HG03103 (cell line): Measurements from ENCODE around the gene HSH2D.
"Not testable (repeated sequence)": the region's sequence is repeated elsewhere in the genome, so short reads cannot be mapped to it uniquely, and the experiment has no call there.

ENCODE experiments used
- ATAC-seq: cut with Tn5 transposase; IDR thresholded peaks from one replicate; pipeline ENCODE4 v1.9.1; 2021; ENCODE audit warnings: low read depth; ENCODE audit not compliant: unreplicated experiment

The HSH2D gene, protein sequence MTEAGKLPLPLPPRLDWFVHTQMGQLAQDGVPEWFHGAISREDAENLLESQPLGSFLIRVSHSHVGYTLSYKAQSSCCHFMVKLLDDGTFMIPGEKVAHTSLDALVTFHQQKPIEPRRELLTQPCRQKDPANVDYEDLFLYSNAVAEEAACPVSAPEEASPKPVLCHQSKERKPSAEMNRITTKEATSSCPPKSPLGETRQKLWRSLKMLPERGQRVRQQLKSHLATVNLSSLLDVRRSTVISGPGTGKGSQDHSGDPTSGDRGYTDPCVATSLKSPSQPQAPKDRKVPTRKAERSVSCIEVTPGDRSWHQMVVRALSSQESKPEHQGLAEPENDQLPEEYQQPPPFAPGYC

DNA sequence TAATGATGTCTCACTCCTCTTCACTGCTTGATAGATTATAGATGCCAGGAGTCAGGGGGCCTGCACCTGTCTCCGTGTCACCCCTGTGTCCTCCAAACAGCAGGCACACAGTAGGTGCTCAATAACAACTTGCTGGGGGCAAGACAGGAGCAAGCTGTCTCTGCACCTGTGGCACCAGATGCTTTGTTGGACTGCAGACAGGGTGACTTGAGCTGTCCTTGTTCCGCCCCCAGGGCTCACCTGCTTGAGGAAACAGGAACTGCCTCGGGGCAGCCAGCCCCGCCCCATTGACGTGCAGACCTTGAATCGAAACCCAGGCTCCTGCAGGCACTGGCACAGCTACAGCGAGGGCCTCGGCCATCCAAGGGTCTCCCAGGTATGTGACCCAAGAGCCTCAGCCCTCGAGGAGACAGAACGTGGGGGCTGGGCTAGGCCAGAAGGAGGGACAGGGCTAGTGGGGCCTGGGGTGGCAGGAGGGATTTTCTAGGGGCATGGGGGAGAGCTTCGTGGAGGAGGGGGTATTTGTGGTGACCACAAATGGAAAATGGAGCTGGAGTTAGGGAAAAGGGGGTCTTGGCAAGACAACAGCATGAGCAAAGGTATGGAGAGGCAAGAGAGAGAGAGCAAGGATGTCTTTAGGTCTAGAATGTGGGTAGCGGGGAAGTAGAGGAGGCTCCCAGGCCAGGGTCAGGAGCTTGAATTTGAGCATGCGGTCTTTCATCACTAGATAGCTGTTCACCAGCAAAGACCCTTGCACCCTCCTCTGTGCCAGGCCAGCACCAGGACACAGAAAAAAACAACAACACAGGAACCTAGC, at the start of gene HSH2D:
TSS of gene HSH2D (plus strand) at position 287 of the 817 bp plus-strand sequence. CDS start 5,066 bp downstream, outside the sequence.
- ATAC-seq, result peak; percentile 67

DNA sequence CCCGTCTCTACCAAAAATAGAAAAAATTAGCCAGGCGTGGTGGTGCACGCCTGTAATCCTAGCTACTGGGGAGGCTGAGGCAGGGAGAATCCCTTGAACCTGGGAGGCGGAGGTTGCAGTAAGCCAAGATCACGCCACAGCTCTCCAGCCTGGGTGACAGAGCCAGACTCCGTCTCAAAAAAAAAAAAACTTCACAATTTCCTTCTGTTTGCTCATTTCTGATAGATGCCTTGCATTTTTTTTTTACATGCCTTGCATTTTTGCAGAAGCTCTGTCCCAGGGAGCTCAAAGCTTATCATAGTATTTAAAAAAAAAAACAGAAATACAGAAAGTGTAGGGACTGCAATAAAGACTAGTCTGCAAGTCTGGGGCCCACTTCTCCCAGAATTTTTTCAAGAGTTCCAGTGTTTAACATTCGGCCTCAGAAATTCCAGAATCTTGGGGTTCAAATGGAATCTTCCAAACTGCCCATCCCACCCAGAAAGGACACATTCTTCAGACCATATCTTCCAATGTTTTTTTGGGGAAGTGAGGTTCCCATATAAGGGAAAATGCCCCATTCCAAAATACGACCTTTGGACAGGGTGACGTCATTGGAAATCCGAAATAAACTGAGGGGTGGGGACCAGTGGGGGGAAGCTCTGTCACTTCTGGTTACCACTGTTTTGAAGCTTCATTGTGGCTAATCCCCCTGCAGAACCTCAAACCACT, 49.0 kb upstream of the HSH2D start:
- ATAC-seq, result no peak

DNA sequence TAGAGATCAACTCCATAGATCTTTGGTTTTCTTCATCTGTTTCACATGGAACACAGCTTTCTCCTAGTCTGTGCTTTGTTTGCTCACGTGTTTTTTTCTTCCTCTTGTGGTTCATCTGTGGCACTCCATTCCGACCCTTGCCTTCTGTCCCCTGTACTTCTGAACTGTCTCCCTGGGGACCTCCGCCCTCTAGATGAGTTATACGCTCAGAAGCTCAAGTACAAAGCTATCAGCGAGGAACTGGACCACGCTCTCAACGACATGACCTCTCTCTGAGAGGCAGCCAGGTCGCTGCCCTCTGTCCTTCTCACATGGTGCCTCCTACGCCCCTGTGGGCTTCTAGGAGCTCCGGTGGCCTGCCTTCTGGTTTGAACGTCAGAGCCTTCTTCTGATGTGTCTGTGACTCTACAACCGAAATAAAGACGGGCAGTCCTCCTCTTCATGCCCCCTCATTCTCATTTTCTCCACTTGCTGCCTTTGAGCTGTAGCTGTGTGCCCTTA, 48.4 kb upstream of the HSH2D start:
- no peak for ATAC-seq

DNA sequence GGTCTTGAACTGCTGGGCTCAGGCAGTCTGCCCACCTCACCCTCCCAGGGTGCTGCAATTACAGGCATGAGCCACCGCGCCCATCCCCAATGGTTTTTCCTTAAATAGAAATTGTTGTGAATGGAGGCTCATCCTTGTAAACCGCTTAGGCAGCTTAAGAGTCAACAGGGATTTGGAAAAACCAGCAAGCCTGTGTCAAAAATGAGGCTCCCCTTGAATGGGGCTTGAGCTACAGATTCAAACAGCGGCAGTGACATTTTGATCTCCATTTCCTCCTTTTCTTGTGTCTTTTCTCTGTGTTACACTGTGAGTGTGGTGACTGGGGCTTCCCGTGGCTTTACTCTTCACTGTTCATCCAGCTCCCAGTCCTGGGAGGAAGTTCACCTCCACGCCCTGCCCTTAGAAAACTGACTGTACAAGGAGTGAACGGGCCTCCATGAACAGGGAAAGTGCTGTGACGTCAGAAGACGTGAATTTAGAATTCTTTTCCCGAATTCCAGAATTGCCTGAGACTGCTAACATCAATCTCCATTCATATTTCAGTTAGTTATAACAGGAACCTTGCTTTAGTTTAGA, 47.1 kb upstream of the HSH2D start:
- no peak for ATAC-seq

DNA sequence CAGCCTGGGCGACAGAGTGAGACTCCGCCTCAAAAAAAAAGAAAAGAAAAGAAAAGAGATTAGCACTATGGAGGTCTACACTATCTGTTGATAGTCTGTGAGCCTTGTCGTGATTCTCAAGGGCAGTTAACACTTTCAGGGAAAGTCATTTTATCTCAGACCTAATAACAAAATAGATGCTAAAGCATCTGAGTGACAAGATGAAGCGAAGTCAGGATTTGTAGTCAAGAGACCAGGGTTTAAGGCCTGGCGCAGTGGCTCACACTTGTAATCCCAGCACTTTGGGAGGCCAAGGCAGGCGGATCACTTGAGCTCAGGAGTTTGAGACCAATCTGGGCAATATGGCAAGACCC, 45.1 kb upstream of the HSH2D start:
- ATAC-seq, result no peak

DNA sequence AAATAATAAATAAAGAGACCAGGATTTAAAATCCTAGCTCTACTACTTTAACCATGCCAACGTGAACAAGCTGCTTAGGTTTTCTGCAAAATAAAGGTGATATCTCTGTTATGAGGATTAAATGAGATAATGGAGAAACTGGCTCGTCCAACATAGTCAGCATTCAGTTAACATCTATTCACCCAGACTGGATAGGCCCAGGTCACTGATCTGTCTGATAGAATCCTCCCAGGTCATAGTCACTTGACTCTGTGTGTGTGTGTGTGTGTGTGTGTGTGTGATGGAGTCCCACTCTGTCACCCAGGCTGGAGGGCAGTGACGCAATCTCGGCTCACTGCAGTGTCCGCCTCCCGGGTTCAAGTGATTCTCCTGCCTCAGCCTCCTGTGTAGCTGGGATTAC, 44.7 kb upstream of the HSH2D start:
- no peak for ATAC-seq

DNA sequence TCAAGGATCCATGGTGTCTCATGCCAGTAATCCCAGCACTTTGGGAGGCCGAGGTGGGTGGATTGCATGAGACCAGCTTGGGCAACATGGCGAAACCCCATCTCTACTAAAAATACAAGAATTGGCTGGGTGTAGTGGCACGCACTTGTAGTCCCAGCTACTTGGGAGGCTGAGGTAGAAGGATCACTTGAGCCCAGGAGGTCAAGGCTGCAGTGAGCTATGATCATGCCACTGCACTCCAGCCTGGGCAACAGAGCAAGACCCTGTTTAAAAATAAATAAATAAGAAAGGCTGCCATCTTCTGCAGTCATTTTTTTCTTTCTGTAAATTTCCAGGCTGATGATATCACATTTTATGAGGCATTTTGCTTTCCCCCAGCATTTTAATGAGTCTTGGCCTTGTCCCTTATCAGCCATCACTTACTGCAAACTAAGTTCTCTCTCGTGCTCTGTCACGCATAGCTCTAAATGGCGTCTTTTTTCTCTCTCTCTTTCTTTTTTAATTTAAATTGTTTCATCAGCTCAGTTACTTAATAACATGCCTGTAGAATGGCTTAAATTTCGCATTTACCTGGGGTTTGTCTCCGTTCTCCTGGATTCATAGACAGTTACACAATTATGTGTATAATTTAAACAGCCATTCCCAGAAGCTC, 44.0 kb upstream of the HSH2D start:
- ATAC-seq, result not testable (repeated sequence)

DNA sequence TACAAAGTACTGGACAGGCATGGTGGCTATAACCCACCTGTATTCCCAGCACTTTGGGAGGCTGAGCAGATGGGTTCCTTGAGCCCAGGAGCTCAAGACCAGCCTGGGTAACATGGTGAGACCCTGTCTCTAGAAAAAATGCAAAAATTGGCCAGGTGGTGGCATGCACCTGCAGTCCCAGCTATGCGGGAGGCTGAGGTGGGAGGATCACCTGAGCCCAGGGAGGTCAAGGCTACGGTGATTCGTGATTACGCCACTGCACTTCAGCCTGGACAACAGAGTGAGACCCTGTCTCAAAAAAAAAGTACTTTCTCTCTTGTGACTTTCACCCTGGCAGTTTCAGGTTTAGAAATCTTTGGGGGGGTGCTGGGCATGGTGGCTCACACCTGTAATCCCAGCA, 43.0 kb upstream of the HSH2D start:
- no peak for ATAC-seq

DNA sequence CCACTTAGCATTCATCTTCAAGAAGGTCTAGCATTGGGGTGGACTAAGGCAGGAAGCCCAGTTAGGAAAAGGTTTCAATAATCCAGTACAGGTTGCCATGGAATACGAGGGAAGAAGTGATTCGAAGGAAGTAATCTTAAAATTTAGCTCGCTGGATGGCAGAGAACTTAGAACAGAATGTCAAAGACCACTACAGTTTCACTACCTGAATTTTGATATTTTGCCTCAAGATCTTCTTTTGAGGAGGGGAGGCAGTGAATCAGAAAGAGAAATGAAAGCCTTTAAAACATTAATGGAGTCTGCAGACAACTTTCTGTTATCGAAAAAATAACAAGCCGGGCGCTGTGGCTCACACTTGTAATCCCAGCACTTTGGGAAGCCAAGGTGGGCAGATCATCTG, 38.8 kb upstream of the HSH2D start:
- ATAC-seq, result no peak

DNA sequence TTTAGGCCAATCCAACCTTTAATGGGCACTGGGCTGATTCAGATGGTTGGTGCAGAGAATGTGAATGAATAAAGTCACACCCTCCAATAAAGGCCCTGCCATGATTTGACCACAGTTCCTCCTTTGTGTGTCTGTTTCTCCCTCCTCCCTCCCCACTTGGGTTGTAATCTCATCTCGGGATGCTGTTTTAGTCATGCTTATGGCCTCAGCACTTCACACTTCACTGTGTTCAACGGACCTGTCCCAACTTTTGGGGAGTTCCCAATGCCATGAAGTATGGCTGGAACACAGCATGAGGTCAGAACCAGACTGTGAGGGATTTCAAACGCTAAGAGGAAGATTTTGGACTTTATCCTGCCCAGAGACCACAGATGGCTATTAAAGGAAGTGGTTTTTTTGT, 37.4 kb upstream of the HSH2D start:
- ATAC-seq, result no peak

DNA sequence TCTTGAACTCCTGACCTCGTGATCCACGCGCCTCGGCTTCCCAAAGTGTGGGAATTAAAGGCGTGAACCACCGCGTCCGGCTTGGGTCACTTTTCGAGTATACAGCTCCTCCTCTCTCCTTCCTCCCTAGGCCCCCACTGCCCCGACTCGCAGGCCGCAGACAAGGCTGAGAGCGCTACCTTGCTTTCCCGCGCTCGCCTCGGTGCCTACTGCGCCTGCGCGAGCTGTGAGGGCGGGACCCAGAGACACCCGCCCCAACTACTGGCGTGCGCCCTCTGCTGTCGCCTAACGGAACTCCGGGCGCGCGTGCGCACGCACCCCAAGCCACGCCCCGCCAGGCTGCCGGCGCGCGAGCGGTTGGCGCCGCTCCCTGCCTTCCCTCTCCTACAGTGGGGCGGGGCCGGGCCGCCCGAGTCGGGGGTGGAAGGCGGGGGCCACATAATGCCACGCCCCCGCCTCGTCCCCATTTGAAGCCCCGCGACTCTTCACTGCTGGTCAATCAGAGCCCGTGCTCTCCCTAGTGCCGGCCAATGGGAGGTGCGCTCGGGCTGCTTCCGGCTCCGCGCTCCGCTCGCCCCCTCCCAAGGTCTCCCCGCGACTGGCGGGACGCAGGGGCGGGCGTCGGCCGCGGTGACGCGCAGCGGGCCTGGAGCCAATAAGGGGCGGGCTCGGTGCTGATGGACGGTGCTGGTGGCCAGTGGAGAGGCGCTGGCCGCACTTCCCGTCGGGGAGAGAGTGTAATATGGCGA, 32.2 kb upstream of the HSH2D start, which contains the start of gene RAB8A:
TSS of gene RAB8A (plus strand) at position 730 of the 749 bp plus-strand sequence. CDS start at position 743, 13 bp downstream.
- ATAC-seq, result peak; percentile 89

DNA sequence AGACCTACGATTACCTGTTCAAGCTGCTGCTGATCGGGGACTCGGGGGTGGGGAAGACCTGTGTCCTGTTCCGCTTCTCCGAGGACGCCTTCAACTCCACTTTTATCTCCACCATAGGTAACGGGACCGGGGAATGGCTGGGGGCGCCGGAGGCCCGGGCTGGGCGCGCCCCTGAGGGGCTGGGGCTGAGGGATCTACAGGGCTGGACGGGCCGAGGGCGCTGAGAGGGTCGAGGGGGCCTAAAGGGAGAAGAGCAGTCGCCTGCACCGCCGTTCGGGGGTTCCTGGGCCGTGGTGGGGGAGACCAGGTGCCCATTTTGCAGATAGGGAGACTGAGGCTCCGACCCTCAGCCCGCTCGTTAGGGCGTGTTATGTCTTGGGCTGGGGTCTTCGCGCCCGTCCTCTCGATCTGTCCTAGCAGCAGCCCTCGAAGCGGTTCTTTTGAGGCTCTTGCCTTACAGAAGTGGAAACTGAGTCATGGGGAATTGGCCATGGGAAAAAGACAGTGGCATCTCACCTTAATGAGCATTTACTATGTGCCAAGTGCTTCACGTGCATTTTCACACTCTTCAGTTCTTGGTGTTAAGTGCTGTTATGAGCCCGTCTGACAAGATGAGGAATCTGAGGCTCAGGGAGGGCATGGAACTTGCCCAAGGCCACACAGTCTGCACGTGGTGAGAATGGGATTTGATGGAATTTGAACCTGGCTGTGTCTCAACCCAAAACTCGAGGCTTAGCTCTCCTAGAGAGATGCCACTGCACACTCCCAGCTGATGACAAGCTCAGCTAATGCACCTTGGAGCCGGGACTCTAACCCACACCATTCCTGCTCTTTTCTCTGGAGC, 31.4 kb upstream of the HSH2D start:
- ATAC-seq, result no peak

DNA sequence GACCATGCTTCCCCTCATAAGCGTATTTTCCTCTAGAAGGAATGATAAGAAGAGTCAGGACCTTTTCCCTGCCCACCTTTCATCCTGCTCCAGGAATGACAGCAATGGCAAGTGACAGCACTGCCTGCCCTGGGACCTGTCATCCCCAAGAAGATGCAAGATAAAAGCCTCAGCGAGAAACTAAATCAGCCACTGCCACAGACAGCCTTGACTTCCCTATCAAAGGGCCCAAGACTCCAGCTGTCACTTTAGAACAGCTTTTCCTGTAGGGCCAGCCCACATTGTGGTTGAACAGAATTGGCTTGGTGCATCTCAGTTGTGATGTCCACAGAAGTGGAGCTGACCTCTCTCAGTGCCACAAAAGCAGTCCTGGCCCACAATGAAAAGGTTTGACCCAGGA, 30.7 kb upstream of the HSH2D start:
- no peak for ATAC-seq

DNA sequence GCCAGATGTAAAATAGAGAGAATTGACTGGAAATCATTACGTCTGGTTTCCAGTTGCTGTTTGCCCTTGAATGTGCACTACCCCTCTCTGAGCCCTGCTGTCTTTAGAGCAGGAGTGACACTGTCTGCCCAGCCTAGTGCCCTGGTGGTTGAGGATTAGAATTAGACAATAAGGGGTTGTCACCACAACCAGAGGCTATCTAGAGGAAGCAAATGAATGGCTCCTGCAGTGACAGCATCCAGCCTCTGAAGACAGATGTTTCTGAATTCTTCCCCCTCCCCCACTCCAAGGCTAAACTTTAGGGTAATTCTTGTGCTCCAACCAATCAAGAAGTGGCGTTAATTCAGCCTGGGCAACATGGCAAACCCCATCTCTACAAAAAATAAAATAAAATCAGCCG, 29.8 kb upstream of the HSH2D start:
- no peak for ATAC-seq

DNA sequence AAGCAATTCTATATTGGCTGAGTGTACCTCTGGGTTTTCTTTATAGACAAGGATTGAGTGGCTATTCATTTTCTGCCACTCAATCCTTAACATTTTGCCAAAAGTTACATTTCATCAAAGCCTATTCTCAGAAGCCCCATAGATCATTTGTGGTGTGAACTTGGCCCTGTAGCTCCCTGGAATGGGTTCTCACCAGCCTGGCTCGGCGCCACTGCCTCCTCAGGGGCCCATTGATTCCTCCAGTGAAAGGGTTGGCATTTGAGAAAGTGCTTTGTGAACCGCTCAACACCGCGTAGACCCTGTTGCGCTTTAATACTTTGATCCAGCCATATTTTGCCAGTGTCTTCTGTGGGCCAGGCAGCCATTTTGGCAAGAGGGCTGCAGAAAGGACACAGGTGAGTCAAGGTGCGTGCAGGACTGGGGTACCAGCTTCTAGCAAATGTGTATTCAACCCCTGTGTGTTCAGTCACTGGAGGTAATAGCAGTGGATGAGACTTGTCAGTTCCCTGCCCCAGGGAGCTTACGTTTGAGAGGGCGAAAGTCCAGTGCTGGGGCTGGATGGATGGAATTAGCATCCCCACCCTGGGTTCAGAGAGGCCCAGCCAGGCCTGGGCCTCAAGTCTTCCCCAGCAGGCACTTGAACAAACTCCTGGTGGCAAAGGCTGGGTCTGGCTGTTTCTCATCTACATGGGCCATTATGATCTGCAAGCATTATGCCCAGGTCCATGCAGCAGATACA, 28.0 kb upstream of the HSH2D start:
- no peak for ATAC-seq

DNA sequence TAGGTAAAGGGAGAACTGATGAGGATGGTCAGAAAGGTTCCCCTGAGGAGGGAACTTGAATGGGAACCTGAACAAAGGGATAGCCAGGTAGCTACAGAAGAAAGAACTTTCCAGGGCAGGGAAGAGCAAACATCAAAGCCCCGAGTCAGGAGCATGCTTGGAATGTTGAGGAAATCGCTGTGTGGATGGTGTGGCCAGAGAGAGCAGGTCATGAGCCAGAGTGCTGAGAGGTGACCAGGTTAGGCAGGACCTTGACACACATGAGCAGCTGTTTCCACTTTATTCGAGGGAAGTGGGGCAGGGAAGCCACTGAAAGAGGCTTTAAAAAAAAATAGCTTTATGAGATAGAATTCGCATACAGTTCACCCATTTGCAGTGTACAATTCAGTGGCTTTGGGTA, 27.4 kb upstream of the HSH2D start:
- no peak for ATAC-seq

DNA sequence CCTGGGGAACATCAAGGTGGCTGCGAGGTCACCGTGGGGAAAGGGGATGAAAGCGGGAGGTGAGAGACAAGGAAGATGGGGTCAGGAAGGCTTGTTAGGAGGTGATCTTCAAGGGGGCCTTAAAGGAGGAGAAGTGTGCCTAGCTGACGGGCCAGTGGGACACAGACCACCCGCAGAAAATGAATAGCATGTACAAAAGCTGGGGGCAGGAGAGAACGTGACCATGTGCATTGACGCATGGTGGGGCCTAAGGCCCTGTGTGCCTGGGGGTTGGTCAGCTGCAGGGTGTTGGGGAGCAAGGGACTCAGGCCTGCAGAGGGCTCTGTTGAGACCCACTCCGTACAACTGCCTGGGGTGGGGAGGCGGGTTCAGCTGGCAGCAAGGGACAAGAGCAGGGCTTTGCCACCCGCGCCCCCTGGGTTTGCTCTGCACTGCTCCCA, 25.9 kb upstream of the HSH2D start:
- no peak for ATAC-seq

DNA sequence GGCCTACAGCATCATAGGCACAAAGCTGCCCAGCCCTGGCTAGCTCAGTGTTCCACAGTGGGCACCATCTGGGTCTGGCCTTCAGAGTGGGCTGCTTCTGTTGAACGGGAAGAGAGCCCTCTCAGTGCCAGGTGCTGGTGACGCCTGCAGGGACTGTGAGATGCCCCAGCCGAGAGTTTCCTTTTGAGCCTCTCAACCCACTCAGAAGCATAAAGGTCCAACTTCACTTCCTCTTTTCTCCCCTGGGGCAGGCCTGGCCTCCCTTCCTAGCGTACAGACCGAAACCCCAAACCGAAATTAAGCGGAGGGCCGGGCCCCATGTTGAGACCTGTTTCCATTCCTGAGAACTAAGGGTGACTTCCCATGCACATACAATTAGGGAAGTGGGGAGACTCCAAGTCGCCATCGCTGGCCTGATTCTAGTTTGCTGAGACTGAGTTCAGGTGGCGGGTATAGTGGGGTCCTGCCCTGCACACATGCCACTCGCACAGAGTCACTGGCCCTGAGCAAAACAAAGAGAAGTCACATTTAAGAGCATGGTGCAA, 24.9 kb upstream of the HSH2D start:
- peak; percentile 77 for ATAC-seq
